K562 (cell line): Measurements from ENCODE around the gene KMT2E. TPM values are rescaled to one million over a fixed set of nuclear protein-coding genes. Genes with fewer than 3 reads are reported as not detected.

ENCODE experiments used
- C11orf30 ChIP-seq: fragments of 450-650 bp; IDR thresholded peaks from 2 replicates; pipeline ENCODE4 v1.6.1; 2016; ENCODE audit warnings: low read depth, mild to moderate bottlenecking
- CREB3 ChIP-seq: fragments of 450-650 bp; conservative IDR thresholded peaks from 2 replicates; pipeline ENCODE4 v1.6.1; 2016; ENCODE audit warnings: missing genetic modification characterization, low read depth, mild to moderate bottlenecking, missing compliant biosample characterization, moderate library complexity
- FOXJ2 ChIP-seq: fragments of 200-800 bp; sonication (Bioruptor generic); IDR thresholded peaks from 2 replicates; pipeline ENCODE4 v1.6.1; 2016; ENCODE audit warnings: missing genetic modification characterization, missing compliant biosample characterization
- HDAC1 ChIP-seq, 2 experiments: fragments of 450-650 bp; IDR thresholded peaks; 2 replicates each; pipeline ENCODE4 v1.6.1; 2016 to 2017; ENCODE audit warnings: inconsistent platforms in 1 of 2, mild to moderate bottlenecking in 1 of 2, moderate library complexity in 1 of 2
- NFRKB ChIP-seq: fragments of 450-650 bp; IDR thresholded peaks from 2 replicates; pipeline ENCODE4 v1.6.1; 2016; ENCODE audit warnings: low read depth
- NONO ChIP-seq, 2 experiments: fragments of 200-400 bp in 1 of 2; fragments of 450-650 bp in 1 of 2; formaldehyde crosslinking in 1 of 2; IDR thresholded peaks; 2 replicates each; pipeline ENCODE4 v1.6.1; 2017; ENCODE audit warnings: low read depth in 2 of 2, mild to moderate bottlenecking in 2 of 2, moderate library complexity in 2 of 2, low read length in 1 of 2
- POLR2A ChIP-seq: fragments of 450-650 bp; conservative IDR thresholded peaks from 2 replicates; pipeline ENCODE4 v1.6.1; 2016
- PTRF ChIP-seq: fragments of 450-650 bp; IDR thresholded peaks from 2 replicates; pipeline ENCODE4 v1.6.1; 2016; ENCODE audit warnings: mild to moderate bottlenecking, missing genetic modification characterization, missing compliant biosample characterization
- SAP30 ChIP-seq: fragments of 200-600 bp; sonication (generic); IDR thresholded peaks from 2 replicates; pipeline ENCODE4 v1.6.1; 2012; ENCODE audit warnings: borderline replicate concordance, low read depth, mild to moderate bottlenecking, moderate library complexity, low read length, control low read depth, inconsistent platforms; ENCODE audit not compliant: insufficient read depth, poor library complexity, severe bottlenecking
- SNAPC5 ChIP-seq: fragments of 250-450 bp; sonication (Bioruptor Pico); IDR thresholded peaks from 2 replicates; pipeline ENCODE4 v1.8.0; 2021; ENCODE audit warnings: moderate library complexity, mild to moderate bottlenecking, inconsistent platforms
- TAL1 ChIP-seq: fragments of 450-650 bp; IDR thresholded peaks from 2 replicates; pipeline ENCODE4 v1.6.1; 2016; ENCODE audit warnings: mild to moderate bottlenecking
- ZBTB1 ChIP-seq: sonication (generic); formaldehyde crosslinking; IDR thresholded peaks from 2 replicates; pipeline ENCODE4 v1.8.1; 2023; ENCODE audit warnings: missing genetic modification reagents, low read depth, mild to moderate bottlenecking, borderline replicate concordance
- ZNF12 ChIP-seq: sonication (generic); formaldehyde crosslinking; IDR thresholded peaks from 2 replicates; pipeline ENCODE4 v1.4.0; 2020; ENCODE audit warnings: mild to moderate bottlenecking, missing genetic modification reagents
- ZNF174 ChIP-seq: fragments of 250-450 bp; sonication (Bioruptor Pico); IDR thresholded peaks from 2 replicates; pipeline ENCODE4 v1.4.0; 2020; ENCODE audit warnings: mild to moderate bottlenecking
- ZNF212 ChIP-seq: fragments of 450-650 bp; formaldehyde crosslinking; IDR thresholded peaks from 2 replicates; pipeline ENCODE4 v1.4.0; 2020; ENCODE audit warnings: mild to moderate bottlenecking
- ZNF3 ChIP-seq: fragments of 250-450 bp; sonication (Bioruptor Pico); IDR thresholded peaks from 2 replicates; pipeline ENCODE4 v1.5.0; 2021; ENCODE audit warnings: mild to moderate bottlenecking, moderate library complexity
- ZNF699 ChIP-seq: fragments of 250-450 bp; sonication (Bioruptor Pico); IDR thresholded peaks from 2 replicates; pipeline ENCODE4 v1.8.0; 2021; ENCODE audit warnings: mild to moderate bottlenecking, moderate library complexity; ENCODE audit not compliant: insufficient replicate concordance
- polyA plus RNA-seq, 8 experiments: library from polyadenylated mRNA; depleted of rRNA in 4 of 8; stranded (reverse) in 5 of 8; unstranded in 3 of 8; fragments of >200 nt; fragmentation: Nextera tagmentation in 2 of 8; fragmentation: Illumina TruSeq in 1 of 8; extraction: Ambion mirVana in 2 of 8; extraction: Trizol in 1 of 8; gene quantifications; 2 replicates each; pipeline versions ENCODE4 v1.2.1 to v1.2.3, GENCODE V29; 2011 to 2014; ENCODE audit warnings: inconsistent platforms in 1 of 8, missing spikeins in 1 of 8
- total RNA-seq, 7 experiments: library from RNA; depleted of rRNA in 6 of 7; stranded (reverse); fragments of >200 nt in 6 of 7; fragmentation: Illumina TruSeq in 2 of 7; extraction: Trizol in 2 of 7; gene quantifications; 2 replicates each; pipeline versions ENCODE4 v1.2.1 to v1.2.3, GENCODE V29; 2011 to 2021; ENCODE audit warnings: low replicate concordance in 1 of 7
- TF ChIP-seq, protein P1 (sequence below): sonication (generic); formaldehyde crosslinking; IDR thresholded peaks from 2 replicates; pipeline ENCODE4 v1.8.1; 2023; ENCODE audit warnings: mild to moderate bottlenecking, missing genetic modification reagents
- TF ChIP-seq, protein P2 (sequence below), 2 experiments: IDR thresholded peaks; 2 replicates each; pipeline ENCODE4 v1.6.1; 2011; ENCODE audit warnings: borderline replicate concordance in 1 of 2, control low read depth in 1 of 2, low read depth in 1 of 2, low read length in 1 of 2, mild to moderate bottlenecking in 1 of 2, mixed read lengths in 1 of 2, moderate library complexity in 1 of 2; ENCODE audit not compliant: insufficient read depth in 1 of 2, insufficient read length in 1 of 2, poor library complexity in 1 of 2, severe bottlenecking in 1 of 2; ENCODE audit errors: extremely low read depth in 1 of 2
- TF ChIP-seq, protein P3 (sequence below): IDR thresholded peaks from 2 replicates; pipeline ENCODE4 v1.6.1; 2012; ENCODE audit warnings: low read depth, low read length, improper control_type of control experiment, borderline replicate concordance

KMT2E gene
- total and polyA plus RNA-seq, 9 of the 15 experiments (the other 6 are each of a cell fraction or from before 2014, with no cell fraction given), result 8.9 to 55.3 (median 38.1) TPM

- TF ChIP-seq, protein P1, sequence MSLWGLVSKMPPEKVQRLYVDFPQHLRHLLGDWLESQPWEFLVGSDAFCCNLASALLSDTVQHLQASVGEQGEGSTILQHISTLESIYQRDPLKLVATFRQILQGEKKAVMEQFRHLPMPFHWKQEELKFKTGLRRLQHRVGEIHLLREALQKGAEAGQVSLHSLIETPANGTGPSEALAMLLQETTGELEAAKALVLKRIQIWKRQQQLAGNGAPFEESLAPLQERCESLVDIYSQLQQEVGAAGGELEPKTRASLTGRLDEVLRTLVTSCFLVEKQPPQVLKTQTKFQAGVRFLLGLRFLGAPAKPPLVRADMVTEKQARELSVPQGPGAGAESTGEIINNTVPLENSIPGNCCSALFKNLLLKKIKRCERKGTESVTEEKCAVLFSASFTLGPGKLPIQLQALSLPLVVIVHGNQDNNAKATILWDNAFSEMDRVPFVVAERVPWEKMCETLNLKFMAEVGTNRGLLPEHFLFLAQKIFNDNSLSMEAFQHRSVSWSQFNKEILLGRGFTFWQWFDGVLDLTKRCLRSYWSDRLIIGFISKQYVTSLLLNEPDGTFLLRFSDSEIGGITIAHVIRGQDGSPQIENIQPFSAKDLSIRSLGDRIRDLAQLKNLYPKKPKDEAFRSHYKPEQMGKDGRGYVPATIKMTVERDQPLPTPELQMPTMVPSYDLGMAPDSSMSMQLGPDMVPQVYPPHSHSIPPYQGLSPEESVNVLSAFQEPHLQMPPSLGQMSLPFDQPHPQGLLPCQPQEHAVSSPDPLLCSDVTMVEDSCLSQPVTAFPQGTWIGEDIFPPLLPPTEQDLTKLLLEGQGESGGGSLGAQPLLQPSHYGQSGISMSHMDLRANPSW (CRISPR knock-in tag), result peak; percentile 97
- peak; percentile 68; the same call in 1 of the 2 replicates for TF ChIP-seq ZBTB1 (CRISPR knock-in tag)
- peak; percentile 71 for TF ChIP-seq NFRKB
- TF ChIP-seq CREB3 (tag), result no peak
- no peak for TF ChIP-seq POLR2A
- TF ChIP-seq, protein P2, sequence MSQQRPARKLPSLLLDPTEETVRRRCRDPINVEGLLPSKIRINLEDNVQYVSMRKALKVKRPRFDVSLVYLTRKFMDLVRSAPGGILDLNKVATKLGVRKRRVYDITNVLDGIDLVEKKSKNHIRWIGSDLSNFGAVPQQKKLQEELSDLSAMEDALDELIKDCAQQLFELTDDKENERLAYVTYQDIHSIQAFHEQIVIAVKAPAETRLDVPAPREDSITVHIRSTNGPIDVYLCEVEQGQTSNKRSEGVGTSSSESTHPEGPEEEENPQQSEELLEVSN (IDR thresholded peaks at IDR 0.05; ENCODE audit: borderline replicate concordance in 1 of 2, extremely low read depth in 1 of 2, insufficient read depth in 1 of 2, insufficient read length in 1 of 2, low read depth in 1 of 2, low read length in 1 of 2, poor library complexity in 1 of 2, severe bottlenecking in 1 of 2), result peak; percentile 70 to 73
- TF ChIP-seq ZNF212 (CRISPR knock-in tag), result no peak
- TF ChIP-seq, protein P3, sequence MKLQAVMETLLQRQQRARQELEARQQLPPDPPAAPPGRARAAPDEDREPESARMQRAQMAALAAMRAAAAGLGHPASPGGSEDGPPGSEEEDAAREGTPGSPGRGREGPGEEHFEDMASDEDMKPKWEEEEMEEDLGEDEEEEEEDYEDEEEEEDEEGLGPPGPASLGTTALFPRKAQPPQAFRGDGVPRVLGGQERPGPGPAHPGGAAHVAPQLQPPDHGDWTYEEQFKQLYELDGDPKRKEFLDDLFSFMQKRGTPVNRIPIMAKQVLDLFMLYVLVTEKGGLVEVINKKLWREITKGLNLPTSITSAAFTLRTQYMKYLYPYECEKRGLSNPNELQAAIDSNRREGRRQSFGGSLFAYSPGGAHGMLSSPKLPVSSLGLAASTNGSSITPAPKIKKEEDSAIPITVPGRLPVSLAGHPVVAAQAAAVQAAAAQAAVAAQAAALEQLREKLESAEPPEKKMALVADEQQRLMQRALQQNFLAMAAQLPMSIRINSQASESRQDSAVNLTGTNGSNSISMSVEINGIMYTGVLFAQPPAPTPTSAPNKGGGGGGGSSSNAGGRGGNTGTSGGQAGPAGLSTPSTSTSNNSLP, result no peak
- TF ChIP-seq NONO (IDR thresholded peaks at IDR 0.05; ENCODE audit: low read depth in 2 of 2, low read length in 1 of 2), result peak in 1 of 2 experiments; percentile 92; a peak in 2 of 4 replicates
- no peak; a peak in 2 of 4 replicates for TF ChIP-seq HDAC1 (IDR thresholded peaks at IDR 0.05)
- TF ChIP-seq ZNF699 (CRISPR knock-in tag), result no peak
- no peak for TF ChIP-seq C11orf30
- TF ChIP-seq SNAPC5 (CRISPR knock-in tag), result no peak
- no peak for TF ChIP-seq ZNF12 (CRISPR knock-in tag)
- TF ChIP-seq PTRF (tag), result no peak
- TF ChIP-seq FOXJ2 (tag), result peak; percentile 80
- TF ChIP-seq TAL1, result 0 out of 2 replicates have a peak, but pooled peaks have one; percentile 13
- TF ChIP-seq ZNF174 (CRISPR knock-in tag), result 0 out of 2 replicates have a peak, but pooled peaks have one; percentile 56
- TF ChIP-seq SAP30, result no peak
- no peak for TF ChIP-seq ZNF3 (CRISPR knock-in tag)
Measured at GRCh38 chr7:105013816-105014692, at the start of gene KMT2E (continued).
